OCI-M2 (cell line): Measurements from ENCODE around the gene CBFA2T3.

ENCODE experiments used
- DNase-seq: peaks from one replicate; lab custom pipeline; 2025; ENCODE audit not compliant: unreplicated experiment; lab: John Stamatoyannopoulos, UW

The CBFA2T3 gene

GRCh38 chr16:88999457-89000206, 22.6 kb upstream of the CBFA2T3 start:
- no peak for DNase-seq

DNA sequence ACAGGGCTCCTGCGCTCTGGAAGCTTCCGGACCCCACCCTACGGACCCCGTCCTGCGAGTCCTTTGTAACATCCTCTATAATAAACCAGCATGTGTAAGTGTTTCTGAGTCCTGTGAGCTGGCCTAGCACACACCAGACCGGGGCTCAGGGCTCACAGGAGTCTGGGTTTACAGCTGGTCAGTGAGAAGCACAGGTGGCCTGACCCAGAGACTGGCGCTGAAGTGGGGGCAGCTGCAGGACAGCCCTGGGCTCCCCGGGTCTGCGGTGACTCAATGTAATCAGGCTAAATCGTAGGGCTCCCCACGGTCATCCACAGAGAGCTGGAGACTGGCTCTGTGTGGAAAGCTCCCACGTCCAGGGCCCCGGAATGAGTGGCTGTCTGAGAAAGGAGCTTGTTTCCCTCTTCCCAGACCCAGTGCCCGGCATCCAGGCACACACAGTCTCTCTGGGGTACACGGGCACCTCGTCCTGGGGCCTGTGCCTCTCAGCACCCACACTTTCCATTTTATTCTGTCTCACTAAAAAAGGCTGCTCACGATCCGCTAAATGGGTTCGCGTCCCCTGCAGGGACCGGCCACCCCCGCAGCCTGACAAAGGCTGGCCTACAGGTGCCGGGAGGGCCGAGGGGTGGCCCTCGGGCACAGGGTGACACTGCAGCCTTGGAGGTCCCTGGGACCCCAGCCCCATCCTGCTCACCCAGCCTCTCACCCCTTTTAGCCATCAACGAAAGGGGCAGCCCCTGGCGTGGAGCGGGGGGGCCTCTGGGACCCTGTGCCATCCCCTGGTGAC, 18.9 kb upstream of the CBFA2T3 start:
- no peak for DNase-seq

GRCh38 chr16:88995194-88995593, 18.2 kb upstream of the CBFA2T3 start:
- DNase-seq: no peak

GRCh38 chr16:88994695-88995094, 17.7 kb upstream of the CBFA2T3 start:
- no peak for DNase-seq

DNA sequence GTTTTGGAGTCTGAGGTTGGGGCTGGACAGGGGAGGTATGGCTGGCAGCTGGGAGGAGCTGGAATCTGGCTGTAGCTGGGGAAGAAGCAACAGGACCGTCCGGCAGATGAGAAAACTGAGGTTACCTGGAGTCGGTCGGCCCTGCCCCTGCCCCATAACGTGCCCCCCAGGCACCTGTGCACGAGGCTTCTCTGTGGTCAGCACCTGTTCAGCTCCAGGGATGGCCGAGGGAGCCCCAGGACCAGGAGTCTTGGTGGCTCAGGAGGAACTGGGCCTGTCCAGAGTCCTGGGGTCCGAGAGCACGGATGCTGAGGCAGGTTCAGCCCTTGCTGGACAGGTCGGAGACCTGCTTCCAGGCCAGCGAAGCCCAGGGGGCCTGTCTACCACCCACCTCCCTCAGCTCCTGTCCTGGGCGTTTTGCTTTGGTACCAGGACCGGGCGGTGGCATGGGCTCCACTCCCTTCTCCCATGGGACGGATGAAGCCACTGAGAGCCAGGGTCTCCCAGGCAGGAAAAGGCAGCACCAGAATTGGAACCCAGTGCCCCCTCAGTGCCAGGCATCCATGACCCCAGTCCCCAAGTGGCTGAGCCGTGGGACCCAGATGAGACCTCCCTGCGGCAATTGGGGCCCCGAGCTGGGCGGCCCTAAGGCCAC, 17.1 kb upstream of the CBFA2T3 start:
- DNase-seq: no peak

DNA sequence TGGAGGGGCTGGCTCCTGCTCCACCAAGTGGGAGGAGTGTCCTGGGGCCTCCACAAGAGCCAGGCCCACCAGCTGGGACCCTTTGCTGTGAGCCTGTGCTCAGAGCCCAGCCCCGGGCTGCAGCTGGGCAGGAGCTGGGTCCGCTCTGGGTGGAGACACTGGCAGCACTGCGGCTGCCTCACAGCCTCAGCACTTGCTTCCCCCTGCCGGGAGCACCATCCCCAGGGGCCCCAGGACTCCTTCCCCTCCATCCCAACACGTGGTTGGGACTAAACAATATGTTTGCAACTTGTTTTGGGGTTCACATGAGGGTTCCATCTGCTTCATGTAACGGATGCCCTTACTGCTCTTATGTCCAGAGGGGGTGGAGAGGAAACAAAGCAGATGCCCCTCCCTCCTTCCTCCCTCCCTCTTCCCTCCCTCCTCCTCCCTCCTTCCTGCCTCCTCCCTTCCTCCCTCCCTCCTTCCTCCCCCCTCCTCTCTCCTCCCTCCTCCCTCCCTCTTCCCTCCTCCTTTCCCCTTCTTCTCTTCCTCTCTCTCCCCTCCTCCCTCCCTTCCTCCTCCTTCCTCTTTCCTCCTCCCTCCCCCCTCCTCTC, 16.3 kb upstream of the CBFA2T3 start:
- DNase-seq: no peak

- peak; percentile 65 for DNase-seq
Measured at GRCh38 chr16:88992351-88993165, 15.6 kb upstream of the CBFA2T3 start.

DNA sequence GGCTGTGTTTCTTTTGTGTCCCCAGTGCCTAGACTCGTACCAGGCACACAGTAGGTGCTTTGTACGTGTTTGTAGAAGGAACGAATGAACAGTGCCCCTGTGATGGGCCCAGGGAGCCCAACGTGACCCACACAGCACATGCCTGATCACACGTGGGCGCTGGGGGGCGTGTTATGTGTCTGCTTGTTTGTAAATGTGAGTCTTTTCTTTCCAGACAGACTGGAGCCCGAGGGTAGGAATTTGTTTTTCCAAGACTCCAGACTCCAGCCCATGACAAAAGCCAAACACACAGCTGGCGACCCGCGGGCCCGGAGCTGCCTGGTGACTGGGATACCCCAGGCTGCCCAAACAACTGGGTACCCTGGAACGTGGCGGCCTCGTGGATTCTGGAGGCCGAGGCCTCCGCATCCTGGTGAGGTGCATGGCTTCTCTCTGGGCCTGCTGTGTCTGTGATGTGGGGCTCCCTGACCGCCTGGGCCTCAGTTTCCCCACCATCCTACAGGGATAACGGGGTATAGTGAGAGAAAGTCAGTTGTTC, 14.9 kb upstream of the CBFA2T3 start:
- no peak for DNase-seq

GRCh38 chr16:88989852-88990547, 13.0 kb upstream of the CBFA2T3 start:
- DNase-seq: no peak

DNA sequence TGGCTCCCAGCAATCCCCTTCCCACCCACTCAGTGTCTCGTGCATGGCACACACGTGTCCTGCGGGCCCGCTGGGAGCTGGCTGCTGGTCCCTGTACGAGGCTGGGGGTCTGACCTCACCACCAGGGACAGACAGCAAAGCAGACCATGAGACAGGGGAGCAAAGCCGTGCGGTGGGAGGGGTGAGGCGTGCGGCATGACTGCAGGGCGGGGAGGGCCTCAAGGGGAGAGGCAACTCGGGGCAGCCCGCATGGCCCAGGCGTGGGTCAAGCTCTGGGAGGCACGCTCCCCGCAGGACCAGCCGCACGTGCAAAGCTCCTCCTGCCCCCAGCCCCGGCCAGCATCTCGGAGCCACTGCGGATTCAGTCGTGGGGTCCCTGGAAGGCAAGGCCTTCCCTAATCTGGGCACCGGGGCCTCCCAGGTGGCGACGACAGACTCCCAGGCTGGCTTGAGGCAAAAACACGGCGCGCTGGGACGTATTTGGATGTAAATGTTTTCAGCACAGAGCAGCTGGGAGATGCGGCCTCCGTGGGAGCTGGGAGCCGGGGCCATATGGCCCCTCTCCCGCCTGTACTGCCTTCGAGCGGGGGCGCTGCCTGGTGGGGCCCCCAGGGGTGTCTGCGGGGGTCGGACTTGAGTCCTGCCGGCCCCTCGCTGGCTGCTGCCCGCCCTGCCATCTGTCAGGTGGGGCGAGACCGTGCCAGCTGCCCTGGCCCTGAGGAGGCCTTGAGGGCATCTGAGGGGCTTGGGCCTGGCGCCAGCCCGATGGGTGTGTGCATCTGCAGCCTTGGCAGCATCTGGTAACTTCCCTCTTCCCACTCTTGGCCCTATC, 12.2 kb upstream of the CBFA2T3 start:
- DNase-seq: no peak

GRCh38 chr16:88985521-88985920, 8.5 kb upstream of the CBFA2T3 start:
- DNase-seq: no peak

DNA sequence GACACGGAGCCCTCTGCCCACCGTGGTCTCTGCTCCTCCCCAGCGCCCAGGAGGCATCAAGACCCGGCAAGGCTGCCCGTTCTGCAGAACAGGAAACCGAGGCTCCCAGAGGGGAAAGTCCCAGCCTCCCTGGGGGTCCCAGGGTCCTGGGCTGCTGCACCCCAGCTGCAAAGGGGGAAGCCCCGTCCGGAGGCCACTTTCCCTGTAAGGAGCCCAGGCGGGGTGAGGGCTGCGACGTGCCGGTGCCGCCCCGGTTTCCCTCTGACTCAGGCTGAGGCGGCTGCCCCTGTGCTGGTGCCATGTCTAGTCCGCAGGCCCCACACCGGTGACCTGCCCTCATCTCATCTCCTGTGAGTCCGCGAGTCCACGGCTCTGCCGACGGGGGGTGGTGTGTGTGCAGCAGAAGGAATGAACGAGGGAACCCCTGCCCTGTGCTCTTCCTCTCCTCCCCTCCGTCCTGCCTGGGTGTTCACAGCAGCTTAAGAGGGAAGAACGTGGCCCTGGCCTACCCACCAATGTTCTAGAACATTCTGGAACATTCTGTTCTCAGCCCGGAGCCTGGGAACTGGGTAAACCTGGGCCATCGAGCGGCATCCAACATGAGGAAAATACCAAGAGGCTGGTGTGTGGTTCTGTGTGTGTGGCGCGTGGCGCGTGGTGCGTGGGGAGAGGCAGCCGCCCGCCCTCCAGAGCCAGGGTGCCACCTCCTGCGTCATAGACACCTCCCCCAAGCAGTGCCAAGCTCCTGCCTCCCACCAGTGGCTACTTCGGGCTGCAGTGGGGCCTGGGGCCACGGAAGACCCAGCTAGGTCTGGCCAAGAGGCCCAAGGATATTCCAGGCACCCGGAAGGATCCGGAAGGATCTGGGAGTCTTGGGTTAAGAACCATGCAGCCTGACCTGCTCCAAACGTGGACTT, 7.0 kb upstream of the CBFA2T3 start:
- no peak for DNase-seq

DNA sequence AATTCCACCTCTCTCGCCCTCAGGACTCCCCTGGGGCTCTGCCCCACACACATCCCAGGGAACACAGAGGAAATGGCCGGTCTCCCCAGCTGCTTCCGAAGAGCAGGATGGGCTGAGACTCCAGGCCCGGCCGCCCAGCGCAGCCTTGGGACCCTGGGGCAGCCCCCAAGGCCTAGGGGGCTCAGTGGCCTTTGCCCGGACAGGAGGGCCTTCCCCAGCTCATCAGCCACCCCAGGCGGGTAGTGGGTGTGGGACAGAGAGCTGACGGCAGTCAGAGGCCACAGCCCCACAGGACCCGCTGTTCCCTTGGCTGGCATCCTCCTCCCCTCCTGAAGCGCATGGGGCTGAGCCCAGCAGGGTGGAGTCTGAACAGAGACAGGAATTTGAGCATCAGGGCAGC, 6.2 kb upstream of the CBFA2T3 start:
- DNase-seq: no peak

GRCh38 chr16:88982286-88983084, 5.5 kb upstream of the CBFA2T3 start:
- no peak for DNase-seq

DNA sequence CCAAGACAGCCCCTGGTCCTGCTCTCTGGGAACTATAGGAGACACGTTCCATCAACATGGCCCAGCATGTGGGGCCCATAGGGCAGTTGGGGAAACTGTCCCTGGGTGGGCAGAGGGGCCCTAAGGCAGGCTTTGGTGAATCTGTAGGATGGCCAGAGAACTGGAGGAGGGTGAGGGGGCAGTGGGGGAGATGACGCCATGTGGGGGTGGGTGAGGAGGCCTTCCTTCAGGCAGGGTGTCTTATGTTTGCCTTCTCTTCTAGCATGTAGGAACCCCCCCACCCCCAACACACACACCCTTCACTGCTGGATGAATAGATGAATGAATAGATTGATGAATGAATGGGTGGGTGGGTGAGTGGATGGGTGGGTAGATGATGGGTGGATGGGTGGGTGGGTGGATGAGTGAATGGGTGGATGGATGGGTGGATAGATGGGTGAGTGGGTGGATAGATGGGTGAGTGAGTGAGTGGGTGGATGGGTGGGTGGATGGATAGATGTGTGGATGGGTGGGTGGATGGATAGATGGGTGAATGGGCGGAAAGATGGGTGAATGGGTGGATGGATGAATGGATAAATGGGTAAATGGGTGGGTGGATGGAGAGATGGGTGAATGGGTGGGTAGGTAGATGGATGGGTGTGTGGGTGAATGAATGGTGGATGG, 2.5 kb upstream of the CBFA2T3 start:
- DNase-seq: no peak

GRCh38 chr16:88978608-88979346, 1.8 kb upstream of the CBFA2T3 start:
- peak; percentile 80 for DNase-seq
